ENCODE data around the gene TRAFD1. TPM values are rescaled to one million over a fixed set of nuclear protein-coding genes. Genes with fewer than 3 reads are reported as not detected.
"Not testable (repeated sequence)": the region's sequence is repeated elsewhere in the genome, so short reads cannot be mapped to it uniquely, and the experiment has no call there.

Gene TRAFD1
- total RNA-seq, 1 donor from 2014 or later: 38.8 TPM

DNA sequence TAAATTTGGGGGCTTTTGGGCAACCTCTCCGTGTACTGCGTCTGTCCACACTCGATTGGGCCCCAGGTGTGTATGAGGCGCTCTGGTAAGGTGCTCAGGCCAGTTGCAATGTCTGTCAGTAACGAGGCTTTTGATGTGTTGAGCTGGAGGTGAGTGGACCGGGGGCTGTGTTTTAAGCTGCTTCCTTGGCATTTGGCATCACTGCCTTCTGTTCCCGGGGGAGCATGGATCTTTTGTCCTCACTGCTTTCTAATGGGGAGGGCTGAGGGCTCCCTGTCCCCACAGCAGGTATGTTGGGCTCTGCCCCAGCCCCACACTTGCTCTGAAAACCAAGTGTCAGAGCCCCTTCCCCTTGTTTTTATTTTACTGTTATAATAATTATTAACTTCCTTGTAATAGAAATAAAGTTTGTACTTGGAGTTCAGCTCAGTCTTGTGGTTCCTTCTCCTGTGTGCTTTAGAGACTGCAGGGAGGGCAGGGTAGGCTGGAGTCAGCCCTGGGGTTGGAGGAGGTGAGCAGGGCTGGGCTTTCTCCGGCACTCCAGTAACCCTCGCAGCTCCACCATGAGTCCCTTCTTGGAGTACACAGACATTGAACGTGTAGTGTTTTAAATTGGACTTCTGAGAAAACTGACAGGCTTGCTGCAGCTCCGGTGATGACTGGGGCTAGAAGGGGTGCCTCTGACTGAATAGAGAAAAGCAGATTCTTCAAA is 28.0 kb downstream of the TRAFD1 start:
- H3K27me3 Mint-ChIP-seq (ENCODE audit: unreplicated experiment): no peaks in the 10 kb centered on the region
- peaks cover 5% of the 10 kb centered on the region for H3K4me1 Mint-ChIP-seq (ENCODE audit: unreplicated experiment)
- H3K9me3 Mint-ChIP-seq (ENCODE audit: unreplicated experiment): no peaks in the 10 kb centered on the region
- DNase-seq (ENCODE audit: low spot score): no peak
- H3K27ac Mint-ChIP-seq (ENCODE audit: unreplicated experiment): no peak overlapping the region
- no peak overlapping the region for H3K4me3 Mint-ChIP-seq (ENCODE audit: unreplicated experiment)
- peaks cover 53% of the 10 kb centered on the region for H3K36me3 Mint-ChIP-seq (ENCODE audit: low read depth, unreplicated experiment)
- TF ChIP-seq, protein P1, sequence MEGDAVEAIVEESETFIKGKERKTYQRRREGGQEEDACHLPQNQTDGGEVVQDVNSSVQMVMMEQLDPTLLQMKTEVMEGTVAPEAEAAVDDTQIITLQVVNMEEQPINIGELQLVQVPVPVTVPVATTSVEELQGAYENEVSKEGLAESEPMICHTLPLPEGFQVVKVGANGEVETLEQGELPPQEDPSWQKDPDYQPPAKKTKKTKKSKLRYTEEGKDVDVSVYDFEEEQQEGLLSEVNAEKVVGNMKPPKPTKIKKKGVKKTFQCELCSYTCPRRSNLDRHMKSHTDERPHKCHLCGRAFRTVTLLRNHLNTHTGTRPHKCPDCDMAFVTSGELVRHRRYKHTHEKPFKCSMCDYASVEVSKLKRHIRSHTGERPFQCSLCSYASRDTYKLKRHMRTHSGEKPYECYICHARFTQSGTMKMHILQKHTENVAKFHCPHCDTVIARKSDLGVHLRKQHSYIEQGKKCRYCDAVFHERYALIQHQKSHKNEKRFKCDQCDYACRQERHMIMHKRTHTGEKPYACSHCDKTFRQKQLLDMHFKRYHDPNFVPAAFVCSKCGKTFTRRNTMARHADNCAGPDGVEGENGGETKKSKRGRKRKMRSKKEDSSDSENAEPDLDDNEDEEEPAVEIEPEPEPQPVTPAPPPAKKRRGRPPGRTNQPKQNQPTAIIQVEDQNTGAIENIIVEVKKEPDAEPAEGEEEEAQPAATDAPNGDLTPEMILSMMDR (IDR thresholded peaks at IDR 0.05; ENCODE audit: unreplicated experiment): no peak

DNA sequence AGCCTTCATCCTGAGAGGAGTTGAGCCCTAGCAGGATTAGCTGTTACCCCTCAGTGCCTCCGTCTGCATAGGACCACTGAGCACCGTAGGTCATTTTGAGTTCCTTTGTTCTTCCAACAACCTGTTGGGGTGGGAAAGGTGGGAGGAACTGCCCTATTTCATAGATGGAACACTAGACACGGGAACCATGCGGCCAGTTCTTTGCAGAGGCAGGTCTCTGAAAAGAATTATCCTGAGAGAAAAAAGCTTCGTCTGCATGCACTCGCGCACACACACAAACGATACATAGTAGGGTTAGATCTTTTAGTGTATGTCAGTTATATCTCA is 28.5 kb downstream of the TRAFD1 start:
- Mint-ChIP-seq H3K27ac (ENCODE audit: unreplicated experiment) (no peak overlapping the region), H3K4me3 (ENCODE audit: unreplicated experiment) (peak overlapping the region; percentile 42), H3K4me1 (ENCODE audit: unreplicated experiment) (peaks cover 5% of the 10 kb centered on the region)

DNA sequence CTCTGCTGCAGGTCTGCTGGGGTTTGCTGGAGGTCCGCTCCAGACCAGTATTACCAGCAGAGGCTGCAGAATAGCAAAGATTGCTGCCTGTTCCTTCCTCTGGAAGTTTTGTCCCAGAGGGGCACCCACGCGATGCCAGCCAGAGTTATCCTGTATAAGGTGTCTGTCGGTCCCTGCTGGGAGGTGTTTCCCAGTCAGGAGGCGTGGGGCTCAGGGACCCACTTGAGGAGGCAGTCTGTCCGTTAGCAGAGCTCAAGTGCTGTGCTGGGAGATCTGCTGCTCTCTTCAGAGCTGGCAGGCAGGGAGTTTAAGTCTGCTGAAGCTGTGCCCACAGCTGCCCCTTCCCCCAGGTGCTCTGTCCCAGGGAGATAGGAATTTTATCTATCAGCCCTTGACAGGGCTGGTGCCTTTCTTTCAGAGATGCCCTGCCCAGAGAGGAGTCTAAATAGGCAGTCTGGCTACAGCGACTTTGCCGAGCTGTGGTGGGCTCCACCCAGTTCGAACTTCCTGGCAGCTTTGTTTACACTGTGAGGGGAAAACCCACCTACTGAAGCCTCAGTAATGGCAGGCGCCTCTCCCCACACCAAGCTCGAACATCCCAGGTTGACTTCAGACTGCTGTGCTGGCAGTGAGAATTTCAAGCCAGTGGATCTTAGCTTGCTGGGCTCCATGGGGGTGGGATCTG is 33.2 kb downstream of the TRAFD1 start:
- H3K36me3 Mint-ChIP-seq (ENCODE audit: low read depth, unreplicated experiment): peaks cover 69% of the 10 kb centered on the region
- H3K27ac Mint-ChIP-seq (ENCODE audit: unreplicated experiment); H3K9me3 Mint-ChIP-seq (ENCODE audit: unreplicated experiment); H3K4me3 Mint-ChIP-seq (ENCODE audit: unreplicated experiment); DNase-seq (ENCODE audit: low spot score); H3K4me1 Mint-ChIP-seq (ENCODE audit: unreplicated experiment); H3K27me3 Mint-ChIP-seq (ENCODE audit: unreplicated experiment): not testable (repeated sequence)

More for the DNA sequence above, 28.5 kb downstream of the TRAFD1 start:
- Mint-ChIP-seq H3K9me3 (ENCODE audit: unreplicated experiment) (no peaks in the 10 kb centered on the region), H3K36me3 (ENCODE audit: low read depth, unreplicated experiment) (peaks cover 52% of the 10 kb centered on the region), H3K27me3 (ENCODE audit: unreplicated experiment) (no peaks in the 10 kb centered on the region)
- TF ChIP-seq, protein P1 (IDR thresholded peaks at IDR 0.05; ENCODE audit: unreplicated experiment): no peak
- DNase-seq (ENCODE audit: low spot score): no peak

DNA sequence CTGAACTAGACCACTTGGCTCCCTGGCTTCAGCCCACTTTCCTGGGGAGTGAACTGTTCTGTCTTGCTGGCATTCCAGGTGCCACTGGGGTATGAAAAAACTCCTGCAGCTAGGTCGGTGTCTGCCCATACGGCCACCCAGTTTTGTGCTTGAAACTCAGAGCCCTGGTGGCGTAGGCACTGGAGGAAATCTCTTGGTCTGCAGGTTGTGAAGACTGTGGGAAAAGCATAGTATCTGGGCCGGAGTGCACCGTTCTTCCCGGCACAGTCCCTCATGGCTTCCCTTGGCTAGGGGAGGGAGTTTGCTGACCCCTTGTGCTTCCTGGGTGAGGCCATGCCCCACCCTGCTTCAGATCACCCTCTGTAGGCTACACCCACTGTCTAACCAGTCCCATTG is 33.8 kb downstream of the TRAFD1 start:
- TF ChIP-seq, protein P1 (IDR thresholded peaks at IDR 0.05; ENCODE audit: unreplicated experiment): no peak
- no peaks in the 10 kb centered on the region for H3K27me3 Mint-ChIP-seq (ENCODE audit: unreplicated experiment)
- no peaks in the 10 kb centered on the region for H3K9me3 Mint-ChIP-seq (ENCODE audit: unreplicated experiment)
- H3K36me3 Mint-ChIP-seq (ENCODE audit: low read depth, unreplicated experiment): peaks cover 65% of the 10 kb centered on the region
- peak overlapping the region; percentile 79 for H3K4me3 Mint-ChIP-seq (ENCODE audit: unreplicated experiment)
- no peak overlapping the region for H3K27ac Mint-ChIP-seq (ENCODE audit: unreplicated experiment)
- DNase-seq (ENCODE audit: low spot score): no peak
- H3K4me1 Mint-ChIP-seq (ENCODE audit: unreplicated experiment): no peaks in the 10 kb centered on the region

DNA sequence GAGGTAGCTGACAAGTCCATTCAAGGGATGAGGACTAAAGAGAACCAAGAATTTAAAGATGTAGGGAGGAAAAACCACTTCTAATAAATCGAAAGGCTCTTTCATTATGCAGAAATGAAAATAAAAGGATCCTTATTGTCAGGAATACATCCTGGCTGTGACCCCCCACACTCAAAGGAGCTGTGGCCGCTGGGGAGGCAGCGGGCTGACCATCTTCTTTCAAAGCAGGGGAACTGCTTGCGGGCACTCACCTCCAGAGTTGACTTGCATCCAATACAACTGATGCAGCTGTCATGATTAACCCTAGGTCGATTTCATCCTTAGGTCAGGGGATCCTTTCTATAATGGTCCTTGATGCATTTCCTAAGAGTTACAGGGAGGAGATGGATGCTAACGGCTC is 35.3 kb downstream of the TRAFD1 start:
- Mint-ChIP-seq H3K27me3 (ENCODE audit: unreplicated experiment) (no peaks in the 10 kb centered on the region), H3K36me3 (ENCODE audit: low read depth, unreplicated experiment) (peaks cover 61% of the 10 kb centered on the region), H3K4me1 (ENCODE audit: unreplicated experiment) (no peaks in the 10 kb centered on the region), H3K27ac (ENCODE audit: unreplicated experiment) (no peak overlapping the region), H3K9me3 (ENCODE audit: unreplicated experiment) (no peaks in the 10 kb centered on the region), H3K4me3 (ENCODE audit: unreplicated experiment) (no peak overlapping the region)
- TF ChIP-seq, protein P1 (IDR thresholded peaks at IDR 0.05; ENCODE audit: unreplicated experiment): no peak
- DNase-seq (ENCODE audit: low spot score): no peak
